SU-DHL-6 (cell line): ENCODE measurements around the gene KYNU.

Experiments used
- H2AFZ ChIP-seq: fragments of 200-600 bp; sonication (generic); 2 replicates; pipeline ENCODE4 v1.6.1; 2014; ENCODE audit warnings: low read depth, mild to moderate bottlenecking, moderate library complexity, mixed read lengths, antibody characterized with exemption, low read length; ENCODE audit not compliant: severe bottlenecking
- H3F3A ChIP-seq: fragments of 200-600 bp; shearing (Covaris generic); 2 replicates; pipeline ENCODE4 v1.6.0; 2016; ENCODE audit warnings: antibody characterized with exemption, mild to moderate bottlenecking; ENCODE audit not compliant: insufficient read depth
- H3K27ac ChIP-seq: fragments of 200-600 bp; sonication (generic); 2 replicates; pipeline ENCODE4 v1.5.1; 2016; ENCODE audit warnings: low read depth, mild to moderate bottlenecking, low read length, moderate library complexity, mixed read lengths
- H3K27me3 ChIP-seq: fragments of 200-600 bp; sonication (generic), shearing (Covaris generic); 2 replicates; pipeline ENCODE4 v1.6.0; 2014; ENCODE audit warnings: mild to moderate bottlenecking, low read length
- H3K36me3 ChIP-seq: fragments of 200-600 bp; sonication (generic); 2 replicates; pipeline ENCODE4 v1.6.1; 2014; ENCODE audit warnings: mild to moderate bottlenecking, low read length, mixed read lengths
- H3K4me2 ChIP-seq: fragments of 300-600, 200-600 bp; shearing (Covaris generic), sonication (generic); 2 replicates; pipeline ENCODE4 v1.6.0; 2014; ENCODE audit warnings: low read length, low read depth, mild to moderate bottlenecking; ENCODE audit not compliant: poor library complexity, severe bottlenecking
- H3K4me3 ChIP-seq: fragments of 200-600 bp; sonication (generic); 2 replicates; pipeline ENCODE4 v1.5.1; 2014; ENCODE audit warnings: antibody characterized with exemption, low read length, mild to moderate bottlenecking, mixed read lengths; ENCODE audit not compliant: insufficient read depth, poor library complexity, severe bottlenecking
- H3K79me2 ChIP-seq: fragments of 200-600 bp; sonication (generic); 2 replicates; pipeline ENCODE4 v1.6.1; 2014; ENCODE audit warnings: mild to moderate bottlenecking, low read length, moderate library complexity; ENCODE audit not compliant: insufficient read depth
- H3K9ac ChIP-seq: fragments of 200-600 bp; sonication (generic); 2 replicates; pipeline ENCODE4 v1.7.0; 2014; ENCODE audit warnings: mild to moderate bottlenecking, low read length
- H3K9me2 ChIP-seq: fragments of 200-600 bp; sonication (generic); replicated peaks from 2 replicates; pipeline ENCODE4 v1.6.1; 2014; ENCODE audit warnings: low read length; ENCODE audit not compliant: insufficient read depth
- H3K9me3 ChIP-seq: fragments of 200-600 bp; sonication (generic); 2 replicates; pipeline ENCODE4 v1.6.1; 2014; ENCODE audit warnings: low read length, mixed read lengths; ENCODE audit not compliant: insufficient read depth
- H4K20me1 ChIP-seq: fragments of 200-600 bp; sonication (generic); 2 replicates; pipeline ENCODE4 v1.6.1; 2014; ENCODE audit warnings: low read depth, mild to moderate bottlenecking, antibody characterized with exemption, low read length, moderate library complexity, mixed read lengths
- CTCF ChIP-seq: fragments of 200-600 bp; sonication (generic); IDR thresholded peaks from one replicate; pipeline ENCODE4 v1.5.1; 2017; ENCODE audit warnings: antibody characterized with exemption, mild to moderate bottlenecking, low read length, moderate library complexity; ENCODE audit not compliant: insufficient read depth, poor library complexity, severe bottlenecking
- EZH2phosphoT487 ChIP-seq: fragments of 200-600 bp; sonication (generic), shearing (Covaris generic); conservative IDR thresholded peaks from 2 replicates; pipeline ENCODE4 v1.6.1; 2018; ENCODE audit warnings: mild to moderate bottlenecking, antibody characterized with exemption, low read length, moderate library complexity, mixed read lengths

Gene KYNU

GRCh38 chr2:142841788-142842187 is 35.7 kb upstream of the KYNU start:
- Histone ChIP-seq H3K4me3 (no peak overlapping the region), H3K9me2 (no peaks in the 10 kb centered on the region), H3K9me3 (no peaks in the 10 kb centered on the region), H3K4me2 (no peak overlapping the region), H3K27me3 (no peaks in the 10 kb centered on the region), H3K27ac (no peak overlapping the region), H4K20me1 (no peaks in the 10 kb centered on the region), H3K9ac (no peak overlapping the region), H3K79me2 (no peaks in the 10 kb centered on the region), H2AFZ (no peak overlapping the region), H3F3A (no peaks in the 10 kb centered on the region), H3K36me3 (peaks cover 14% of the 10 kb centered on the region; the same call in 1 of the 2 replicates)
- no peak for TF ChIP-seq EZH2phosphoT487
- no peak for TF ChIP-seq CTCF

- Histone ChIP-seq H3F3A (no peaks in the 10 kb centered on the region), H3K27me3 (no peaks in the 10 kb centered on the region), H3K27ac (no peak overlapping the region), H3K79me2 (no peaks in the 10 kb centered on the region; the same call in 1 of the 2 replicates), H2AFZ (no peak overlapping the region), H3K9me2 (no peaks in the 10 kb centered on the region), H3K36me3 (peaks cover 17% of the 10 kb centered on the region; the same call in 1 of the 2 replicates), H3K9ac (no peak overlapping the region), H3K4me2 (no peak overlapping the region), H3K4me3 (no peak overlapping the region), H4K20me1 (no peaks in the 10 kb centered on the region), H3K9me3 (no peaks in the 10 kb centered on the region)
- TF ChIP-seq EZH2phosphoT487, result no peak
- no peak for TF ChIP-seq CTCF
Measured at GRCh38 chr2:142842369-142842768, 35.1 kb upstream of the KYNU start.

GRCh38 chr2:142843731-142844130 is 33.7 kb upstream of the KYNU start:
- no peak overlapping the region for H2AFZ ChIP-seq
- no peak overlapping the region for H3K27ac ChIP-seq
- no peaks in the 10 kb centered on the region for H3K9me3 ChIP-seq
- peaks cover 22% of the 10 kb centered on the region; the same call in 1 of the 2 replicates for H3K36me3 ChIP-seq
- TF ChIP-seq CTCF, result no peak
- no peak for TF ChIP-seq EZH2phosphoT487
- no peak overlapping the region for H3K4me2 ChIP-seq
- no peaks in the 10 kb centered on the region for H4K20me1 ChIP-seq
- H3K9me2 ChIP-seq, result no peaks in the 10 kb centered on the region
- H3F3A ChIP-seq, result no peaks in the 10 kb centered on the region
- no peak overlapping the region for H3K9ac ChIP-seq
- no peaks in the 10 kb centered on the region for H3K27me3 ChIP-seq
- no peaks in the 10 kb centered on the region; the same call in 1 of the 2 replicates for H3K79me2 ChIP-seq
- no peak overlapping the region for H3K4me3 ChIP-seq
